HEK293 (cell line): ENCODE results near the gene NIPAL3.

ENCODE experiments used
- BCL11A ChIP-seq: fragments of 450-650 bp; formaldehyde crosslinking; IDR thresholded peaks from 2 replicates; pipeline ENCODE4 v1.5.1; 2016; ENCODE audit warnings: low read depth, missing biosample characterization, missing genetic modification characterization
- BCL6B ChIP-seq: fragments of 450-650 bp; formaldehyde crosslinking; IDR thresholded peaks from 2 replicates; pipeline ENCODE4 v1.5.1; 2017; ENCODE audit warnings: missing biosample characterization, missing genetic modification characterization
- HIC1 ChIP-seq: fragments of 450-650 bp; formaldehyde crosslinking; IDR thresholded peaks from 2 replicates; pipeline ENCODE4 v1.5.1; 2016; ENCODE audit warnings: missing biosample characterization, missing genetic modification characterization
- KLF1 ChIP-seq: fragments of 450-650 bp; formaldehyde crosslinking; IDR thresholded peaks from 2 replicates; pipeline ENCODE4 v1.5.1; 2016; ENCODE audit warnings: missing biosample characterization, missing genetic modification characterization
- PRDM2 ChIP-seq: fragments of 450-650 bp; formaldehyde crosslinking; IDR thresholded peaks from 2 replicates; pipeline ENCODE4 v1.5.1; 2016; ENCODE audit warnings: missing biosample characterization, missing genetic modification characterization, borderline replicate concordance
- PRDM4 ChIP-seq: fragments of 450-650 bp; formaldehyde crosslinking; IDR thresholded peaks from 2 replicates; pipeline ENCODE4 v1.5.1; 2017; ENCODE audit warnings: missing biosample characterization, missing genetic modification characterization
- REPIN1 ChIP-seq: fragments of 450-650 bp; formaldehyde crosslinking; IDR thresholded peaks from 2 replicates; pipeline ENCODE4 v1.5.1; 2017; ENCODE audit warnings: missing biosample characterization, missing genetic modification characterization, low read depth
- ZBTB7A ChIP-seq: fragments of 450-650 bp; formaldehyde crosslinking; IDR thresholded peaks from 2 replicates; pipeline ENCODE4 v1.5.1; 2016; ENCODE audit warnings: low read depth, missing biosample characterization, missing genetic modification characterization
- ZFP69B ChIP-seq: fragments of 450-650 bp; formaldehyde crosslinking; IDR thresholded peaks from 2 replicates; pipeline ENCODE4 v1.5.1; 2016; ENCODE audit warnings: missing biosample characterization, missing genetic modification characterization
- ZNF132 ChIP-seq: fragments of 450-650 bp; formaldehyde crosslinking; IDR thresholded peaks from 2 replicates; pipeline ENCODE4 v1.5.1; 2017; ENCODE audit warnings: missing biosample characterization, missing genetic modification characterization, borderline replicate concordance
- ZNF18 ChIP-seq: fragments of 450-650 bp; formaldehyde crosslinking; IDR thresholded peaks from 2 replicates; pipeline ENCODE4 v1.5.1; 2016; ENCODE audit warnings: missing biosample characterization, missing genetic modification characterization
- ZNF239 ChIP-seq: fragments of 450-650 bp; formaldehyde crosslinking; IDR thresholded peaks from 2 replicates; pipeline ENCODE4 v1.5.1; 2016; ENCODE audit warnings: missing biosample characterization, missing genetic modification characterization
- ZNF350 ChIP-seq: fragments of 450-650 bp; formaldehyde crosslinking; IDR thresholded peaks from 2 replicates; pipeline ENCODE4 v1.5.0; 2017; ENCODE audit warnings: missing biosample characterization, mild to moderate bottlenecking, missing genetic modification characterization
- ZNF37A ChIP-seq: fragments of 450-650 bp; IDR thresholded peaks from 2 replicates; pipeline ENCODE4 v1.5.1; 2018; ENCODE audit warnings: missing biosample characterization, missing genetic modification characterization
- ZNF391 ChIP-seq: fragments of 450-650 bp; formaldehyde crosslinking; IDR thresholded peaks from 2 replicates; pipeline ENCODE4 v1.5.1; 2016; ENCODE audit warnings: low read depth, missing biosample characterization, missing genetic modification characterization, borderline replicate concordance
- ZNF510 ChIP-seq: fragments of 450-650 bp; formaldehyde crosslinking; IDR thresholded peaks from 2 replicates; pipeline ENCODE4 v1.5.1; 2018; ENCODE audit warnings: mild to moderate bottlenecking, missing genetic modification characterization, missing biosample characterization; ENCODE audit not compliant: insufficient replicate concordance
- ZNF513 ChIP-seq: fragments of 450-650 bp; IDR thresholded peaks from 2 replicates; pipeline ENCODE4 v1.5.1; 2018; ENCODE audit warnings: missing biosample characterization, missing genetic modification characterization
- ZNF514 ChIP-seq: fragments of 450-650 bp; formaldehyde crosslinking; IDR thresholded peaks from 2 replicates; pipeline ENCODE4 v1.5.1; 2016; ENCODE audit warnings: missing biosample characterization, missing genetic modification characterization
- ZNF530 ChIP-seq: fragments of 450-650 bp; formaldehyde crosslinking; IDR thresholded peaks from 2 replicates; pipeline ENCODE4 v1.5.1; 2016; ENCODE audit warnings: low read depth, missing biosample characterization, missing genetic modification characterization
- ZSCAN18 ChIP-seq: fragments of 450-650 bp; formaldehyde crosslinking; IDR thresholded peaks from 2 replicates; pipeline ENCODE4 v1.5.1; 2016; ENCODE audit warnings: missing biosample characterization, missing genetic modification characterization

The NIPAL3 gene

GRCh38 chr1:24502065-24502708 is 86.6 kb downstream of the NIPAL3 start (continued):
- no peak for TF ChIP-seq ZNF18 (tag by site-specific recombination)
- TF ChIP-seq ZNF350 (tag by site-specific recombination): no peak
- TF ChIP-seq ZSCAN18 (tag by site-specific recombination): no peak
- no peak for TF ChIP-seq ZNF510
- TF ChIP-seq KLF1 (tag by site-specific recombination): peak; percentile 49; the same call in 1 of the 2 replicates
- no peak for TF ChIP-seq ZNF514
- no peak for TF ChIP-seq ZFP69B (tag by site-specific recombination)
- TF ChIP-seq ZNF239 (tag by site-specific recombination): no peak
- no peak for TF ChIP-seq ZNF37A (tag by site-specific recombination)
- no peak; the same call in 1 of the 2 replicates for TF ChIP-seq HIC1
- no peak for TF ChIP-seq ZBTB7A (tag by site-specific recombination)
- no peak for TF ChIP-seq PRDM4 (tag by site-specific recombination)
- TF ChIP-seq ZNF391 (tag by site-specific recombination): no peak
- TF ChIP-seq ZNF530 (tag by site-specific recombination): no peak
- TF ChIP-seq BCL6B (tag by site-specific recombination): no peak
- TF ChIP-seq BCL11A: no peak
- no peak for TF ChIP-seq PRDM2 (tag by site-specific recombination)
- no peak for TF ChIP-seq REPIN1 (tag by site-specific recombination)
- TF ChIP-seq ZNF132 (tag by site-specific recombination): no peak
- TF ChIP-seq ZNF513: no peak
